Stimulated activated CD4-positive, alpha-beta T cell treated with anti-CD3 and anti-CD28 coated beads, Interleukin-2, amount 100 ng/mL, for 24 hours (primary cell): Measurements from ENCODE around the gene TAX1BP3.

Experiments used
- DNase-seq, 2 donors: peaks; one replicate each; pipeline ENCODE4 v3.0.0-alpha.2; 2020

Gene TAX1BP3

DNA sequence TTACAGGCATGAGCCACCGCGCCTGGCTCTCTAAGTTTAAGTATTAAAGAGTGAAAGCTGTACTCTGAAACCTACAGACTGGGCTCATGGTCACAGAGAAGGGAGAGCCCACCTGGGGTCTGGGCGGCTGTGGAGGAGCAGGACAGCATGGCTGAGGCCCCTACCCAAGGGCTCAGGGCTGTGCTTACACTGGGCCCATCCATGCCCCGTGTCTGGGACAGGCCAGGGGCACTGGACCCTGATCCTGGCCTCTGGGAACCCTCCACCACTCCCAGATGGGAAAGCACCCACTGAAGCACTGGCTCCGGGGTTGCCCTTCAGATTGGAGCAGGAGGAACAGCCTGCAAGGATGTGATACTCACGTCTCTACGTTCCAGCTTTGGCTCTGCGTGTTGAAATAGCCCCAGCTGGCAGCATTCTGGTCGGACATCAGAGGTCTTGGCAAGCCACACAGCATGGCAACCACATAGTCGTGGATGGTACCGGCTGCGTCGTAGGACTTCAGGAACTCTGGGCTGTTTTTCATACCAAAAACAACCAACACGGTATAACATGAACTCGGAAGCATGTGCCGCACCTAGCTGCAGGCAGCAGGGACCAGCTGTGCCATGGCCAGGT is 45.3 kb downstream of the TAX1BP3 start:
- DNase-seq, result no peak

GRCh38 chr17:3621146-3621720 is 47.1 kb downstream of the TAX1BP3 start:
- DNase-seq, result no peak

GRCh38 chr17:3615160-3615870 is 53.1 kb downstream of the TAX1BP3 start:
- no peak for DNase-seq

- DNase-seq, result no peak
These were observed 55.3 kb downstream of the TAX1BP3 start for GRCh38 chr17:3613124-3613523.
